Activated CD4-positive, CD25-positive, alpha-beta regulatory T cell treated with anti-CD3 and anti-CD28 coated beads, Interleukin-2, amount 50 U/mL, for 24 hours (primary cell): ENCODE results near the gene GRP.
"Not testable (repeated sequence)": the region's sequence is repeated elsewhere in the genome, so short reads cannot be mapped to it uniquely, and the experiment has no call there.

Experiments used
- ATAC-seq, 2 donors: fragments of 150-1000 bp; cut with Tn5 transposase; one replicate each; pipeline ENCODE4 v1.10.0; 2021; ENCODE audit warnings: mild to moderate bottlenecking in 1 of 2, moderate library complexity in 1 of 2

The GRP gene

GRCh38 chr18:59229701-59230443, 9.9 kb downstream of the GRP start:
- ATAC-seq: no peak

DNA sequence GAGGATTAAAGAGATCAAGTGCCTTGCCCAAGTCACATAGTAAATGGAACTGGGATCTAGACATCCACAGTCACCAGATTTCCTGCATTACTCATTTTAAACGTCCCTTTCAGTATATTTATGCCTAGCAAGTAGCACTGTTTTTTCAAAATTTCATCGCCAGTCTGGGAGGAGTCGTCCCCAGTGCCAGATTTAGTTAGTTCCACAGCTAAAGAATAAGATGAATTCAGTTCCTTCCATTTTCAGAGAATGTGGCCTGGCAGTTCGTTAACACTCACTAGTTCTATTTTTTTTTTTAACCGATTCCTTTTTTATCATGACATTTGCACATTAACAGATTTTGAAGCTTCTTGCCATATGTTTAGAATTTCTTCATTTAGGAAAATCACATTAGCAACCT, 11.2 kb downstream of the GRP start:
- no peak for ATAC-seq

DNA sequence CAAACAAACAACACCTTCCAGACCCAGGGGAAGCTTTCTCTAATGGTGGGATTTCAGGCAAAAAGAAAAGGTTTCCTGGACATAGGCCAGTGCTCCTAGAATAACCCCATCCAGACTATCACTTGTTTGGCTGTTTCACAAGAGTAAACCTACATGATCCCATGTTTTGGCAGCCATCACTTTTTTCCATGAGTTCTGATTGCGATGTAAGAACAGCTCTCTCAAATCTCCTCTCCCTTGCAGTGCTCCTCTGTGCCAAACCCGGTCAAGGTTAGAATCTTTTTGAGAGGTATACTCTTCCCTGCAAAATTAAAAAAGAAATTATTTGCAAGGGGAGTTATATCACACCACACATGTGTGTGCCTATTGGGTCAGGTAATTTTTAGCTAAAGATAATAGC, 11.9 kb downstream of the GRP start:
- ATAC-seq: no peak

DNA sequence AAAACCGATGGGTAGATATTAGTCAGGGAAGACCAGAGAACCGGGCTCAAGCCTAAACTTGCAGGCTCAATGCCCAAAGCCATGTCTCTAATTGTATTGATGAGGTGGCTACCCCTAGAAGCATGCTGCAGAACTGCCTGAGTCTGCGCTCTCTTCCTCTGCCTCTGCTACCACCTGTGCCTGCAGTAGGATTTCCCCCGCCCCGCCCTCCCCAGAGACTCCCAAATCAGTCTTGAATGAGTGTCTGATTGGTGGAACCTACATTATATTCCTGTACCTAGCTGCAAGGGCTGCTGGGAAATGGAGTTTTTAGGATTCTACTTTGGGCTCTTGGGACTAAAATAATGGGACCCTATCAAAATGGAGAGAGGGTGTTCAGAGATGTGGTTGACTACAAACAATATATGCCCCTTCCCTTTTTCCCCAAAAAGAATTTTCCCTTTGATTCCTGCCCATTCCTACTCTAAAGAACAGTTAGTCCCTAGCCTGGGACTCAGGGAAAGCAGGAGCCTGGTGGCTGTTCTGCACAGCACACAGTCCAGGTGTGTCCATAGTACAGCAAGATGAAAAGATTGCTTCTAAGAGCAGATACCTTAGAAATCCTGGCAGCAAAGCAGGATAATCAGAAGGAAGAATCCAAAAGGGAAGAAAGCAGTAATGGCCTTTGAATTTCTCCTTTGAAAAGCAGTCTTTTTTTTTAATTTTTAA, 12.5 kb downstream of the GRP start:
- ATAC-seq: no peak

DNA sequence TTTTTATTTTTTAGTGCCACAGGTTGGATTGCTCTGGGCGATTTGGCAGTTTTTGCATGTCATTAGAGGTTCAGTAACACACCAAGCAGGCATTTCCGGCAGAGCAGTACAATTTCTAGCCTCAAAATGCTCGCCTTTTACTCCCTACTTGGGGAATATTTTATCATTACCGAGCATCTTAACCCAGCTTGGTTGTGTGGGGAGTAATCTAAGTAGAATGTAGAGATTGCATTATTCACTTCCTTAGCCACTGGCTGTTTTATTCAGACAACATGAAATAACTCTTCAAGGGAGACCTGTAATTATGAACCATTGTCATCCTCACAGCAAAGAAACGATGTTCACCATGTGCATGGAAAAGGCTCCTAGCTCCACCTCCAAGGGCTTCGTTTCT, 13.1 kb downstream of the GRP start:
- no peak for ATAC-seq

GRCh38 chr18:59238385-59238784, 18.4 kb downstream of the GRP start:
- no peak for ATAC-seq

DNA sequence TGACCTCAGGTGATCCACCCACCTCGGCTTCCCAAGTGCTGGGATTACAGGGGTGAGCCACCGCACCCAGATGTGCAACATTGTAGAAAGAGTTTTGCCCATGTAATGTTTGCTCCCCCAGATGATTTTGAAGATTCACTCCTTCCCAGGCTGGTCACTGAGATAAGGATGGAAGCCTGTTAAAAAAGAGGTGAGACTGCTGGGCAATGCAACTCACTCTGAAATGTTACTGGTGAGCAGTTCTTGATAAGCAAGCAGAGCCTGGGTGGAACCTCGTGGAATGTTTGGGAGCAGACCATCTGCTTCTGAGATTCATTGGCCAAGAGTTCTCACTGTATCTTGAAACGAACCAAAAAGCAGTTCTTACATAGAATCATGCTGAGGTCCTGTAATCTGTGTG, 19.7 kb downstream of the GRP start:
- ATAC-seq: no peak

DNA sequence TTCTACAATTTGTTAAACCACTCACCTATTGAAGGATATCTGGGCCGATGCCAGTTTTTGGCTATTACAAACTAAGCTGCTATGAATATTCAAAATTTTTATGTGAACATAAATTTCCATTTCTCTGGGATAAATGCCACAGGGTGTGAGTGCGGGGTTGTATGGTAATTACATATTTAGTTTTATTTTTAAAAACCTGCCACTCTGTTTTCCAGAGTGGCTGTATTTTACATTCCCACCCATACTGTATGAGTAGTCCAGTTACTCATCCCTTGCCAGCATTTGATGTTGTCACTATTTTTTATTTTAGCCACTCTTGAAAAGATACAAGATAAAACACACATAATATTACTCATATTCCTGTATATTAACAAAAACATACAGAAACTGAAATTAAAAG, 22.9 kb downstream of the GRP start:
- ATAC-seq: no peak

DNA sequence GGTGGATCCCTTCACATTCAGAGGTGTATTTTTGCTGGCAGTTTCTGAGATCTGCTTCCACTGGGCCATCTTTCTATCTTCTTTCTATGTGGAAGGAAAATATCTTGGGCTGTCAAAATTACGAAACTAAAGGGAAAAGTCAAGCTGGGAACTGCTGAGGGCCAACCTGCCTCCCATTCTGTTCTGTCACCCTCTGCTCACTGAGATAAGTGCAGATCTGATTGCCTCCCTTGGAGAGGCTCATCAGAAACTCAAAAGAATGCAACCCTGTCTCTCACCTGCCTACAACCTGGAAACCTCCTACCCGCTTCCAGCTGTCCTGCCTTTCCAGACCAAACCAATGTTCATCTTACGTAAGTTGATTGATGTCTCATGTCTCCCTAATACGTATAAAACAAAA, 26.8 kb downstream of the GRP start:
- no peak for ATAC-seq

- ATAC-seq: no peak
Measured at GRCh38 chr18:59249199-59249774, 29.3 kb downstream of the GRP start.

GRCh38 chr18:59255491-59255890, 35.5 kb downstream of the GRP start:
- not testable (repeated sequence) for ATAC-seq

GRCh38 chr18:59261842-59262241, 41.9 kb downstream of the GRP start:
- ATAC-seq: not testable (repeated sequence)

GRCh38 chr18:59262243-59262642, 42.3 kb downstream of the GRP start:
- not testable (repeated sequence) for ATAC-seq

DNA sequence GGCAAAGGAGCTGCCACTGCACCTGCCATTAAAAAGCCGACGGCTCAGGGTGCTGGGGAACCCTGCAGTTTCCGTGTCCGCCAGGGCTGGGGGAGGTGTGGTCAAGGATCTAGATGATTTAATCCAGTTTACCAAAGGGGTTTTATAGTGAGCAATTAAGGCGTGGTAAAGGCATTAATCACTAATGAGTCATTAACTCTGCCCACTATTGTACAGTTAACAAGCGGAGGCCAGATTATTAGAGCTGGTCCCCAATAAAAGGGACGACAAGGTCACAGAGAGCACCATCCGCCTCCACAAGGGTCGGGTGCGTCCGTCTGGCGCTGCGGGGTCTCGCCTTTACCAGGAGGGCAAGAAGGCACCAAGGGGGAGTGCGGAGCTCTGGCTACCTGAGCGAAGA, 43.7 kb downstream of the GRP start:
- no peak for ATAC-seq

DNA sequence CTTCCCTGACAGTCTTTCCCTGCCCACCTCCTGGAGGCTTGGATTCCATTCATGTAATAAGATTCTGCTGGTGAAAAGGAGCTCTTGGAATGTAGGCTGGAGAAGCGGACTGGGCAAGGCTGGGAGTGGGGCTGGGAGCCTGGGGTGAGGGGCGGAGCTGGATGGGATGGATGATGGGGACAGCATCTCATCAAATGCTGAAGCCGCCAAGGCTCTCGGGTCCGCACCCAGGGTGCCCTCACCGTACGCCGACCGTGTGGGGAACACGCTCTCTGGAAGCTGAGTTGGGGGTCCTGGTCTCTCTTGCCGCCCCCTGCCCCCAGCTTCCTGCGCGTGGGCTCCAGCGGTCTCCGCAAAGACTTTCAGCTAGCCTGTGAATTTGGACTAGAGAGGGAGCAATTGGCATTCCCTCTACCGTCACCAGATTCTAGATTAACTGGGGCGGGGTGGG, 44.2 kb downstream of the GRP start:
- ATAC-seq: no peak

DNA sequence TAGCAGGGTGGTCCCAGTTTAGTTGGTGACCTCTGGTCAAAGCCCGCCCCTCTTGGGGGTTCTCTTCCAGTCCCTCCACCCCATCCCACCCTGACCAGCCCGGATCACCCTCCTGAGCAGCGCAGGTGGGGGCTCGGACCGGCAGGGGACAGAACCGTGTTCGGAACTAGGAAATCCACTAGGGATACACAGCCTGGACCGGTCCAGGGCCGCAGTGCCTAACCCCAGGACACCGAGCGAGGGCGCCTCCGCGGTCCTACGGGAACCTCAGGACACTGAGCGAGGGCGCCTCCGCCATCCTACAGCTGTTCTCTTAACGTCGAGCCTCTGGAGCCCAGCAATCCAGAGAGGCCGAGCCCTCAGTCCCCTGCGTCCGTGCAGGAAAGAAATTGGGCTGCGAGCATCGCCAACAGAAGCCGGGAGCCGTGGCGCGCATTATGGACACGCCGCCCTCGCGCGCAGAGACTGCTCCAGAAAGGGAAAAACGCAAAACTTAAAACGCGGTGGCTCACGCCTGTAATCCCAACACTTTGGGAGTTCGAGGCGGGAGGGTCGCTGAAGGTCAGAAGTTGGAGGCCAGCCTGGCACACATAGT, 44.8 kb downstream of the GRP start:
- no peak for ATAC-seq

- peak in 1 of 2 donors; percentile 40 for ATAC-seq
Measured at GRCh38 chr18:59265246-59265973, 45.5 kb downstream of the GRP start.

DNA sequence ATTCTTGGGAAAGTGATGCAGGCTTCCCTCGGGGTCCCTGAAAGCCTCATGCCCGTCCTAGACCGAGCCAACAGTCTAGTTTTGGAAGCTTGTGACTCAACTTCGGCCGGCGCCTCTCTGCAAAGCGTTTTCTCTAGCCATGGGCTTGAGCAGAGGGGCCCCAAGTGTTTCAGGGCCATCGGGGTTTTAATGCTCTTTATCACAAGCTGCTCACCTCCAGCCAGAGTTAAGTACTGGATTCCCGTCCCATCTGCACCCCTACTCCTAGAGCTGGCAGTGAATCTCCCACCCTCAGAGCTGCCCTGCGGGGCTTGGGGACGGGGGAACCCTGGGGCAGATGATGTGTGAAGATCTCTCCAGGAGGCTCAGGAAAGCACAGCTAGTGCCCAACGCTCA, 46.0 kb downstream of the GRP start:
- ATAC-seq: no peak

DNA sequence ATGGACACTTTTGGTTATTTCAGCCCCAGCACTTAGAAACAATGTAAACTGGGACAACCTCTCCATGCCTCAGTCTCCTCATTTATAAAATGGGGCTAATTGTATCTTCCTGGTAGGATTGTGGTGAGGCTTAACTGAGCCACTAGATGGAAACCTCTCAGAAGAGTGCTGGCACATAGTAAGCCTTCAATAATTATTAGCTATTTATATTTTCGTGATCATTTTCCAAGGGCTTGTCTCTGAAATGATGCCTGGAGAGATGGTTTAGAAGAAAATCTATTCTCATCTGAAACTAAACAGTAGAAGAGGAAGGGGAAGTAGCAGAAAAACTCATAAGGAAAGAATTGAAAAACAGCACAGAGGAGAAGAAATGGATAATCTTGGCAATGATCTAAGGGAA, 46.5 kb downstream of the GRP start:
- no peak for ATAC-seq

GRCh38 chr18:59266886-59267502, 47.0 kb downstream of the GRP start:
- no peak for ATAC-seq

DNA sequence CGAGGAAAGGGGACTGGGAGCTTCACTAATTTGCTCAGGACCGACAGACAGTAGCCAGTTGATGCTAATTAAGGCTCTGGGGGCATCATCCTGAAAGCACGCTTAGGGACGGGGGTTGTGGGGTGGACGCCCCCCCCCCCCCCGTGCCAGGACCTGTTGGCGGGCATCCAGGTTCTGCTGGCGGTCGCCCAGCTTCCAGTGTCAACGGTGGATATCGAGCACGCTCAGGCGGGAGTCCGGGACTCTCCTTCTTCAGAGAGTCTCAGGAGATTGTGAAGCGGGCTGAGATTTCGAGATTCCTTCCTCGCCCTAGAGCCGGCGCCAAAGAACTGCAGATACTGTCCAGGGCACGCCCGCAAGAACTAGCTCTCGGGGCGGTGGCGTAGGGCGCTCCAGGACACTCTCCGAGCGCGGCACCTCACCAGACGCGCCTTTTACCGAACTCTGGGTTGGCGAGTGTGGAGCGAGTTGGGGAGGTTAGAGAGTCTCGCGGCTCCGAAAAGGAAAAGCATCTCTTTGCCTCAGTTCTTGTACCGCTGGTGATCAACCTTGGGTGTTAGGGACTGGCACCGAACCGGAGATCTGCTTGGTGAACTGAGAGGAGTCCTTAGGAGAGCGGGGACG, 47.7 kb downstream of the GRP start:
- no peak for ATAC-seq

DNA sequence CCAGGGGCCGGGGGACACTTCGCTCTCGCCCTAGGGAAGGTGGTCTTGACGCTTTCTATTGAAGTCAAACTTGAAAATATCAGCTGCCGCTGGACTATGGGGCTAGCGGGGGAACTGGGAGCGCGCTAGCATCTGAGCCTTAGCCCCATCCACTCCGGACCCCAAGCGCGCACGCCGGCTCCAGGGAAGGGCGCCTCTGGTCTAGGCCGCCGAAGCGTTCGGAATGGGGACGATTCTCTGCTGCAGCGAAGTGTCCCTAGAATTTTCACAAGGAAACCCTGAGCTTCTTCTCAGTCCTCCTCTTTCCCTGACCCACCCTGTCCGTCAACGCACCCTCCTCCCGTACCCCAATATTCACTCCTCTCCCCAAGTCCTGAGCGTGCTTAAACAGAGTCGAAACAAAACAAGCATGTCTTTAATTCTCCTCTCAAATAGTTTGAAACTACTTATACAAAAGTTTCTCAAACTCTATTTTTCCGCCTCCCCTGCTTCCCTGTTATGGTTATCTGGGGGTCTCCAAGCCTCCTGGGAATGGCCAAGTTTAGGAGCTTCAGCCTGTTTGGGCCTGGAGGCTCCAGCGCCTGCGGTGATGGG, 48.3 kb downstream of the GRP start:
- no peak for ATAC-seq
